ENCODE measurements around the gene CYP8B1.

DNA sequence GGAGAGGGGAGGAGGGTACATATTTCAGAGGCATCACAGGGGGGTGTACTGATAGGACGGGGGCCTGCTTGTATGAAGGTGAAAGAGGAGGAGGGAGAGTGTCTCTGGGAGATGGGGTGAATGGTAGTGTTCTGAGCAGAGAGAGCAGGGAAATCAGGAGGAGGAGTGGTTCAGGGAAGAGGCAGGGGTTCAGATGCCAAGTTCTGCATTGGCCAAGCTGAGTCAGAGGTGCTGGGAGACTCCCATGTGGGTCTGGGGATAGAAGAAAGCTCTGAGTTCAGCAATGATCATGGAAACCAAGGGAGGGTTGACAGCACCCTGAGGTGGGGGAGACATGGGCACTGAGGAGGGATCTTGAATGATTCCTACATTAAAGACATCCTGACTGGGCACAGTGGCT is 3.0 kb downstream of the CYP8B1 start:
- TF ChIP-seq POLR2A (IDR thresholded peaks at IDR 0.05), result no peak
- TF ChIP-seq, protein P1, sequence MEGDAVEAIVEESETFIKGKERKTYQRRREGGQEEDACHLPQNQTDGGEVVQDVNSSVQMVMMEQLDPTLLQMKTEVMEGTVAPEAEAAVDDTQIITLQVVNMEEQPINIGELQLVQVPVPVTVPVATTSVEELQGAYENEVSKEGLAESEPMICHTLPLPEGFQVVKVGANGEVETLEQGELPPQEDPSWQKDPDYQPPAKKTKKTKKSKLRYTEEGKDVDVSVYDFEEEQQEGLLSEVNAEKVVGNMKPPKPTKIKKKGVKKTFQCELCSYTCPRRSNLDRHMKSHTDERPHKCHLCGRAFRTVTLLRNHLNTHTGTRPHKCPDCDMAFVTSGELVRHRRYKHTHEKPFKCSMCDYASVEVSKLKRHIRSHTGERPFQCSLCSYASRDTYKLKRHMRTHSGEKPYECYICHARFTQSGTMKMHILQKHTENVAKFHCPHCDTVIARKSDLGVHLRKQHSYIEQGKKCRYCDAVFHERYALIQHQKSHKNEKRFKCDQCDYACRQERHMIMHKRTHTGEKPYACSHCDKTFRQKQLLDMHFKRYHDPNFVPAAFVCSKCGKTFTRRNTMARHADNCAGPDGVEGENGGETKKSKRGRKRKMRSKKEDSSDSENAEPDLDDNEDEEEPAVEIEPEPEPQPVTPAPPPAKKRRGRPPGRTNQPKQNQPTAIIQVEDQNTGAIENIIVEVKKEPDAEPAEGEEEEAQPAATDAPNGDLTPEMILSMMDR (IDR thresholded peaks at IDR 0.05), result no peak
